ENCODE data around the gene MARCHF7.

The MARCHF7 gene

GRCh38 chr2:159762075-159762474 is 49.8 kb downstream of the MARCHF7 start:
- DNase-seq (ENCODE audit: low spot score): no peak
